Heart left ventricle (tissue), 16 donors: ENCODE results near the gene KCNH5. TPM values are rescaled to one million over a fixed set of nuclear protein-coding genes. Genes with fewer than 3 reads are reported as not detected.

Source experiments
- ATAC-seq, 4 donors: fragments of 200-7000 bp; cut with Tn5 transposase; one replicate each; pipeline ENCODE4 v1.9.1; 2020 to 2022; ENCODE audit warnings: moderate library complexity in 4 of 4, mild to moderate bottlenecking in 3 of 4, moderate number of reproducible peaks in 1 of 4
- DNase-seq, 5 donors: peaks; one replicate each; pipeline ENCODE4 v3.0.0-alpha.2; 2020
- H3K27ac ChIP-seq, 12 donors: fragments of 200-600 bp; sonication (generic) in 4 of 12; one replicate each; pipeline versions ENCODE4 v1.5.0 to v1.8.0; 2016 to 2022; ENCODE audit warnings: mild to moderate bottlenecking in 2 of 12
- H3K27me3 ChIP-seq, 9 donors: fragments of 200-600 bp; sonication (generic) in 2 of 9; one replicate each; pipeline versions ENCODE4 v1.5.1 to v1.8.0; 2016 to 2022; ENCODE audit warnings: mild to moderate bottlenecking in 3 of 9
- H3K36me3 ChIP-seq, 9 donors: fragments of 200-600 bp; sonication (generic) in 2 of 9; one replicate each; pipeline versions ENCODE4 v1.5.0 to v1.8.0; 2018 to 2022; ENCODE audit warnings: mild to moderate bottlenecking in 2 of 9
- H3K4me1 ChIP-seq, 12 donors: fragments of 200-600 bp; sonication (generic) in 4 of 12; one replicate each; pipeline versions ENCODE4 v1.5.0 to v1.8.0; 2016 to 2022; ENCODE audit warnings: mild to moderate bottlenecking in 3 of 12
- H3K4me3 ChIP-seq, 12 donors: fragments of 200-600 bp; sonication (generic) in 4 of 12; one replicate each; pipeline versions ENCODE4 v1.5.0 to v1.8.0; 2017 to 2022; ENCODE audit warnings: mild to moderate bottlenecking in 9 of 12, moderate library complexity in 4 of 12
- H3K9me3 ChIP-seq, 12 donors: fragments of 200-600 bp; sonication (generic) in 4 of 12; one replicate each; pipeline versions ENCODE4 v1.5.0 to v1.8.0; 2016 to 2022; ENCODE audit warnings: mild to moderate bottlenecking in 1 of 12
- POLR2A ChIP-seq, 2 donors: fragments of 450-650 bp; IDR thresholded peaks; one replicate each; pipeline ENCODE4 v1.6.1; 2017; ENCODE audit warnings: antibody characterized with exemption in 2 of 2, mild to moderate bottlenecking in 2 of 2, moderate library complexity in 2 of 2
- WGBS, 4 donors: extraction: QIAGEN DNeasy Blood & Tissue Kit in 2 of 4; methylation state at CpG; one replicate each; pipeline versions ENCODE4 v1.1.5 to v1.1.7; 2013 to 2018; 5-methylcytosine and 5-hydroxymethylcytosine counted together
- intact Hi-C, 10 donors: fragments of 100-400 bp; cut with DNase I; formaldehyde crosslinking; loops; one replicate each; pipeline versions ENCODE4 v1.11.1 to v1.14.2; 2022
- polyA plus RNA-seq, 2 donors: library from polyadenylated mRNA; stranded (reverse); fragments of 200-250 nt; gene quantifications; one replicate each; pipeline ENCODE4 v1.2.3, GENCODE V29; 2013
- total RNA-seq, 9 donors: library from RNA; depleted of rRNA in 2 of 9; stranded (reverse); fragments of >200 nt in 2 of 9; fragmentation: NEBNext Ultra II Directional in 3 of 9; extraction: Animal tissue kit (Norgen Biotek cat#: 25700) in 3 of 9; gene quantifications; one replicate each; pipeline versions ENCODE4 v1.1.0 to v1.2.4, GENCODE V29; 2016 to 2023
- TF ChIP-seq, protein P1 (sequence below), 12 donors: fragments of 200-600 bp; sonication (generic) in 4 of 12; IDR thresholded peaks; one replicate each; pipeline versions ENCODE4 v1.5.0 to v1.8.0; 2018 to 2022; ENCODE audit warnings: antibody characterized with exemption in 12 of 12, mild to moderate bottlenecking in 5 of 12
- donor health status: ischemic (EF 13 %, LVEDD 7.1; RV severe dilation, severe dysfunction).
- donor health status: healthy with polysubstance abuse.
- donor health status: DM: no; HTN: yes; CAD: no.
- donor health status: DM: no; HTN: no; CAD: no.
- donor health status: ischemic (EF 25% LVEDD 6.9; RV normal size, moderate dysfunction).
- donor health status: ischemic (EF 25% LVEDD 5.7; RV mildly dilated, moderate dysfunction).
- donor health status: healthy.
- donor health status: DM: yes; HTN: yes; CAD: no.
- donor health status: ischemic (EF 35%, LVEDD 5.7; RV mildly dilated, moderate dysfunction).
- donor health status: nonischemic (EF 11% LVEDD 7.7; RV severe dilation, severe dysfunction).
- donor health status: DM: yes; HTN: yes; CAD: no.
- donor health status: PGD.
- donor health status: ischemic (EF 29% LVEDD 5.4; RV normal size, mild dysfunction).
- donor health status: nonischemic (EF 23%, LVEDD 6.1; RV moderate dilation, normal function).

KCNH5 gene
- total and polyA plus RNA-seq, 11 donors = 0.17 to 0.66 TPM; not detected in 9

DNA sequence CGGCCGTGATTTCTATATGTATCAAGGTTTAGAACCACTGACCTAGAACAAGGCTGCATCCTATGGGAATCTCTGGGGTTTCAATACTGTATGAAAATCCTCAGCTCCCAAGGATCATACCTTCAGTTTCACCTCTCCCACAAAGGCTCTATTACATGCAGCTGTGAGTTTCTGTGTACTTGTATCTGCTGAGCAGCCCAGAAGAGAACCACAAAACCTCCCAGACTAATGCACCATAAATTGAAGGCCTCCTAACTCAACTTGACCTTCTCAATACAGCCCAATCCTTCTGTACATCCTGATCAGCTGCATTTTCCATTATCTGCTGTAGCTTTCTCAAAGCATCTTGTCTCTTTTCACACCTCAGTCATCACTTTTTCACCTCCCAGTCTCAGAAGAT, 5.4 kb upstream of the KCNH5 start:
- Histone ChIP-seq H3K27ac (no peak overlapping the region), H3K36me3 (no peaks in the 10 kb centered on the region), H3K4me1 (peaks cover 0 to 7% (median 2%) of the 10 kb centered on the region in 12 donors), H3K9me3 (no peaks in the 10 kb centered on the region), H3K4me3 (no peak overlapping the region), H3K27me3 (peaks cover 5 to 72% (median 16%) of the 10 kb centered on the region in 9 donors)
- 86 to 97% (median 93%) methylated on average over 2 of the region's 2 CpGs for WGBS, 4 donors
- no peak for DNase-seq
- intact Hi-C loops = no loop called here
- no peak for ATAC-seq
- TF ChIP-seq POLR2A (IDR thresholded peaks at IDR 0.05) = no peak
- TF ChIP-seq, protein P1, sequence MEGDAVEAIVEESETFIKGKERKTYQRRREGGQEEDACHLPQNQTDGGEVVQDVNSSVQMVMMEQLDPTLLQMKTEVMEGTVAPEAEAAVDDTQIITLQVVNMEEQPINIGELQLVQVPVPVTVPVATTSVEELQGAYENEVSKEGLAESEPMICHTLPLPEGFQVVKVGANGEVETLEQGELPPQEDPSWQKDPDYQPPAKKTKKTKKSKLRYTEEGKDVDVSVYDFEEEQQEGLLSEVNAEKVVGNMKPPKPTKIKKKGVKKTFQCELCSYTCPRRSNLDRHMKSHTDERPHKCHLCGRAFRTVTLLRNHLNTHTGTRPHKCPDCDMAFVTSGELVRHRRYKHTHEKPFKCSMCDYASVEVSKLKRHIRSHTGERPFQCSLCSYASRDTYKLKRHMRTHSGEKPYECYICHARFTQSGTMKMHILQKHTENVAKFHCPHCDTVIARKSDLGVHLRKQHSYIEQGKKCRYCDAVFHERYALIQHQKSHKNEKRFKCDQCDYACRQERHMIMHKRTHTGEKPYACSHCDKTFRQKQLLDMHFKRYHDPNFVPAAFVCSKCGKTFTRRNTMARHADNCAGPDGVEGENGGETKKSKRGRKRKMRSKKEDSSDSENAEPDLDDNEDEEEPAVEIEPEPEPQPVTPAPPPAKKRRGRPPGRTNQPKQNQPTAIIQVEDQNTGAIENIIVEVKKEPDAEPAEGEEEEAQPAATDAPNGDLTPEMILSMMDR (IDR thresholded peaks at IDR 0.05) = no peak

DNA sequence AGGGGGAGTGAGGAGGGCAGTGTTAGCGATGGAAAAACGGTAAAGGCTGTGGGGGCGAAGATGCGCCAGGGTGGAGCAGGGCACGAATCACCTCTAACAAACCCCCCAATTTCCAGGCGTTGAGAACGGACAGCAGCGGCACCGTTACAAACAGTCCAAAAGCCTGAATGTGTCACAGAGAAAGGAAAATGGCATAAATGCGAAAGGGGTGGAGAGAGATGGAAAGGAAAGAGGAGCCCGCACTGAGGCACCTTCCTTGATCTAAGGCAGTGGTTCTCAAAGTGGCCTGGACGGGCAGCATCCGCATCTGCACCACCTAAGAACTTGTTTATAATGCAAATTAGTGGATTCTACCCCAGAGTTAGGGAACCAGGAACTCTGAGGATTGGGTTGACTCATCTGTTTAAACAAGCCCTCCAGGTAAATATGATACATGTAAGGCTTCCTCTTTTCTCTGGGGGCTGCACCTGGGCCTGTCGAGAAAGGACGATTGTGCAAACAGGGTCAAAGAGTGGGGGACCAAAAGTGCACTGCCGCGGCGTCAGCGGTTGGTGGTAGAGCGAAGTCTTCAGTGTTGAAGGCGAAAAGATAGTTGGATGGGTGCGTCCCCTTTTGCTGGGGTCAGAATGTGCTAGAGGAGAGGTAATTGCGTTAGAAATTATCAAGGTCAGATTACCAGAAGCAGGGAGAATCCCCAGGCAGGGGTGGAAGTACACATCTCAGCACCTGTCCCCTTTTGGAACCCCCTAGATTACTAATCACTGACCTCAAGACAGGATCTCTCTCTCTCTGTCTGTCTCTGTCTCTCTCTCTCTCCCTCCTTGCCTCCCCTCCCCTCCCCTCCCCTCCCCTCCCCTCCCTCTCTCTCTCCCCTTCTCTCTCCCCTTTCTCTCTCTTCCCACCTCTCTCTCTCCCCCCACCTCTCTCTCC, 1.3 kb upstream of the KCNH5 start:
- intact Hi-C loops = no loop called here
- Histone ChIP-seq H3K4me3 (peak overlapping the region in 2 of 12 donors; percentile 34 to 38), H3K4me1 (peaks cover 0 to 16% (median 6%) of the 10 kb centered on the region in 12 donors), H3K27ac (no peak overlapping the region), H3K36me3 (no peaks in the 10 kb centered on the region), H3K9me3 (no peaks in the 10 kb centered on the region), H3K27me3 (peaks cover 18 to 89% (median 52%) of the 10 kb centered on the region in 9 donors)
- ATAC-seq (no peak), DNase-seq (no peak)
- WGBS, 4 donors = 7 to 15% (median 8%) methylated on average over 23 of the region's 23 CpGs
- TF ChIP-seq, protein P1 (IDR thresholded peaks at IDR 0.05) = no peak
- TF ChIP-seq POLR2A (IDR thresholded peaks at IDR 0.05) = no peak

DNA sequence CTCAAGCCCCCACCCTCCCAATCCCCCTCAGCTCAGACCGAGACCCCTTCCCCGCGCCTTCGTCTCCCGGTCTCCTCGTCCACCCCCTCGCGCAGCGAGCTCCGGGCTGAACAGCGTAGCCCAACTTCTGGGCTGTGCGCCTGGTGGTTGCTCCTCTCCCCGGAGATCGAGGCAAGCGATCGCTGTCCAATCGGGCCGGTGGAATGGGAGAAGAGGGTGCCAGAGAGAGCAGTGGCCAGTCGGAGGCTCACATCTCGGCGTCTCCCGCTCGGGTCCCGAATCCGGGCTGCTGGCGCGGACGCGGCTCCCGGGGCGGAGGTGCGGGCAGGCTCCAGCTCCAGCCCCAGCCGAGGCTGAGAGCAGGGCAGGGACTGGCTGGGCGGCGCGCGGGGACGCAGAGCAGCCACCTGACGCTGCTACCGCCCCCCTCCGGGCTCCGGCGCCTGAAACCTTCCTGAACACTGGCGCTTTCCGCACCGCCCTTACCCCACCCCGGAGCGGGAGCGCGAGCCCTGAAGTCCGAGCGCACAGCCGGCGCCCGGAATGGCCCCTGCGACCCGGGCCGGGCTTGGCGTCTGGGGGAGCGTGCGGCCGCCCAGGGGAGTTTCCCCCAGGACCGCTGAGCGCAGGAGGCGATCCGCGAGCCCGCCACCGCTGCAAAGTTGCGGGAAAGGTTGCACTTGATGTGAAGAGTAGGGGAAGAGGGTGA, 508 bp upstream of the KCNH5 start:
- no peaks in the 10 kb centered on the region for H3K36me3 ChIP-seq
- intact Hi-C loops = no loop called here
- TF ChIP-seq, protein P1 (IDR thresholded peaks at IDR 0.05) = no peak
- no peak for TF ChIP-seq POLR2A (IDR thresholded peaks at IDR 0.05)
- peak overlapping the region; percentile 1 to 40 (median 20) for H3K4me3 ChIP-seq
- DNase-seq (peak in 4 of 5 donors; percentile 9 to 51 (median 22)), ATAC-seq (peak in 2 of 4 donors; percentile 52 to 54)
- 1 to 2% (median 1%) methylated on average over 25 to 70 of the region's 70 CpGs for WGBS, 4 donors
- H3K9me3 ChIP-seq = no peaks in the 10 kb centered on the region
- no peak overlapping the region for H3K27ac ChIP-seq
- H3K4me1 ChIP-seq = peaks cover 0 to 16% (median 6%) of the 10 kb centered on the region in 12 donors
- H3K27me3 ChIP-seq = peaks cover 18 to 90% (median 50%) of the 10 kb centered on the region in 9 donors

DNA sequence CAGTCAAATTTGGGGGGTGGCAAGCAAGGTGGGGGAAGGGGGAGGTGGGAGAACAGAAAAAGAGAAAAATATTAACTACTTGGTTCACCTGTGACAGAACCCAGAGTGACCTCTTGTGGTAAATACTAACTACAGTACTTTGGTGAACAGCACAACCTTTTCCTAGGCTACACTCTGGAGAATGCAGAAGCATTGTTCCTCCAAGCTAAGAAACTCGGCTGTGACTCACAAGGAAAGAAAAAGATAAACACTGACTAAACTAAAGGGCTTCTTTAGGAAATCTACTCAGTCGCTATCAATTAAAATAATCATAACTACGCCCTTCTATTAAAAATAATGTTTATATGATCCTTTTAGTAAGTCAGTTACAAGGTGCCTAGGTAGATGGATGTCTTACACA, 5.4 kb downstream of the KCNH5 start:
- Histone ChIP-seq H3K36me3 (no peaks in the 10 kb centered on the region), H3K4me3 (no peak overlapping the region), H3K27ac (no peak overlapping the region), H3K9me3 (no peaks in the 10 kb centered on the region), H3K4me1 (peaks cover 0 to under 1% (median 0%) of the 10 kb centered on the region in 12 donors), H3K27me3 (peaks cover 9 to 69% (median 28%) of the 10 kb centered on the region in 9 donors)
- 9 to 13% (median 12%) methylated on average over 3 of the region's 3 CpGs for WGBS, 4 donors
- intact Hi-C loops = loop anchor here in 2 of 10 donors (5.0 to 10.0 kb wide), 2 partner anchors 863 to 865 kb away; no protein-coding TSS in a partner anchor
- TF ChIP-seq, protein P1 (IDR thresholded peaks at IDR 0.05) = peak in 3 of 12 donors; percentile 9 to 21 (median 18)
- no peak for TF ChIP-seq POLR2A (IDR thresholded peaks at IDR 0.05)
- DNase-seq (no peak), ATAC-seq (no peak)
